Thoracic aorta (tissue), 2 donors: ENCODE measurements around the gene CREB5. TPM values are rescaled to one million over a fixed set of nuclear protein-coding genes. Genes with fewer than 3 reads are reported as not detected.

Experiments
- ATAC-seq: fragments of 150-250 bp; one replicate; pipeline ENCODE4 v1.8.0; 2017; ENCODE audit warnings: low read depth; ENCODE audit not compliant: insufficient number of reproducible peaks, low FRiP score
- DNase-seq: peaks from one replicate; pipeline ENCODE4 v3.0.0-alpha.2; 2020; ENCODE audit warnings: low spot score
- H3K27ac ChIP-seq, 2 donors: fragments of 200-600 bp; sonication (generic); 1 replicate in 1 of 2; 2 replicates in 1 of 2; pipeline ENCODE4 v1.5.1; 2016; ENCODE audit warnings: mild to moderate bottlenecking in 2 of 2, moderate library complexity in 2 of 2
- H3K27me3 ChIP-seq: fragments of 200-600 bp; sonication (generic); replicated peaks from 2 replicates; pipeline ENCODE4 v1.6.0; 2016; ENCODE audit warnings: mild to moderate bottlenecking; ENCODE audit not compliant: insufficient read depth
- H3K36me3 ChIP-seq: fragments of 200-600 bp; sonication (generic); one replicate; pipeline ENCODE4 v1.5.1; 2016
- H3K4me1 ChIP-seq, 2 donors: fragments of 200-600 bp; sonication (generic); 1 replicate in 1 of 2; 2 replicates in 1 of 2; pipeline versions ENCODE4 v1.5.1 to v1.6.0; 2016; ENCODE audit warnings: low read depth in 2 of 2, mild to moderate bottlenecking in 1 of 2; ENCODE audit not compliant: control insufficient read depth in 1 of 2
- H3K4me3 ChIP-seq: fragments of 200-600 bp; sonication (generic); 2 replicates; pipeline ENCODE4 v1.5.1; 2016; ENCODE audit warnings: mild to moderate bottlenecking
- H3K9me3 ChIP-seq: fragments of 200-600 bp; sonication (generic); 2 replicates; pipeline ENCODE4 v1.5.1; 2016
- CTCF ChIP-seq: fragments of 200-600 bp; sonication (generic); IDR thresholded peaks from one replicate; pipeline ENCODE4 v1.5.1; 2019; ENCODE audit warnings: antibody characterized with exemption
- total RNA-seq, 2 donors: library from RNA; depleted of rRNA; stranded (reverse); fragments of >200 nt; gene quantifications; one replicate each; pipeline versions ENCODE4 v1.1.0 to v1.2.3, GENCODE V29; 2016

CREB5 gene
- total RNA-seq, 2 donors from 2014 or later: 44.4 to 49.1 TPM

- peak overlapping the region; percentile 16 to 73 for H3K27ac ChIP-seq
- H3K9me3 ChIP-seq: no peaks in the 10 kb centered on the region
- ATAC-seq (no peak), DNase-seq (no peak)
- no peaks in the 10 kb centered on the region for H3K27me3 ChIP-seq
- no peak overlapping the region for H3K4me3 ChIP-seq
- no peak for TF ChIP-seq CTCF
- no peaks in the 10 kb centered on the region for H3K36me3 ChIP-seq
- H3K4me1 ChIP-seq: peaks cover 13 to 23% of the 10 kb centered on the region in 2 donors
Measured at GRCh38 chr7:28406192-28406591, 6.1 kb upstream of the CREB5 start.

GRCh38 chr7:28407651-28408050 is 4.7 kb upstream of the CREB5 start:
- H3K4me3 ChIP-seq: no peak overlapping the region
- no peak for TF ChIP-seq CTCF
- no peak for ATAC-seq
- no peaks in the 10 kb centered on the region for H3K9me3 ChIP-seq
- DNase-seq: no peak
- no peaks in the 10 kb centered on the region for H3K27me3 ChIP-seq
- peaks cover 16 to 29% of the 10 kb centered on the region in 2 donors for H3K4me1 ChIP-seq
- peak overlapping the region; percentile 84 to 88 for H3K27ac ChIP-seq
- H3K36me3 ChIP-seq: no peaks in the 10 kb centered on the region

GRCh38 chr7:28408105-28408959 is 4.0 kb upstream of the CREB5 start:
- ATAC-seq: peak; percentile 21
- H3K27me3 ChIP-seq: no peaks in the 10 kb centered on the region
- peak; percentile 46 for DNase-seq
- H3K4me1 ChIP-seq: peaks cover 16 to 29% of the 10 kb centered on the region in 2 donors
- no peaks in the 10 kb centered on the region for H3K36me3 ChIP-seq
- peak overlapping the region; percentile 84 to 88 for H3K27ac ChIP-seq
- H3K4me3 ChIP-seq: peak overlapping the region; percentile 88
- H3K9me3 ChIP-seq: no peaks in the 10 kb centered on the region
- no peak for TF ChIP-seq CTCF

- peaks cover 16 to 29% of the 10 kb centered on the region in 2 donors for H3K4me1 ChIP-seq
- peak overlapping the region; percentile 88 for H3K4me3 ChIP-seq
- H3K27me3 ChIP-seq: no peaks in the 10 kb centered on the region
- TF ChIP-seq CTCF: no peak
- DNase-seq (peak; percentile 98), ATAC-seq (peak; percentile 80)
- no peaks in the 10 kb centered on the region for H3K9me3 ChIP-seq
- H3K36me3 ChIP-seq: no peaks in the 10 kb centered on the region
- peak overlapping the region; percentile 91 to 96 for H3K27ac ChIP-seq
Measured at GRCh38 chr7:28408960-28409715, 3.2 kb upstream of the CREB5 start.
